ENCODE results near the gene XCR1.
"Not testable (repeated sequence)": the region's sequence is repeated elsewhere in the genome, so short reads cannot be mapped to it uniquely, and the experiment has no call there.

The XCR1 gene

DNA sequence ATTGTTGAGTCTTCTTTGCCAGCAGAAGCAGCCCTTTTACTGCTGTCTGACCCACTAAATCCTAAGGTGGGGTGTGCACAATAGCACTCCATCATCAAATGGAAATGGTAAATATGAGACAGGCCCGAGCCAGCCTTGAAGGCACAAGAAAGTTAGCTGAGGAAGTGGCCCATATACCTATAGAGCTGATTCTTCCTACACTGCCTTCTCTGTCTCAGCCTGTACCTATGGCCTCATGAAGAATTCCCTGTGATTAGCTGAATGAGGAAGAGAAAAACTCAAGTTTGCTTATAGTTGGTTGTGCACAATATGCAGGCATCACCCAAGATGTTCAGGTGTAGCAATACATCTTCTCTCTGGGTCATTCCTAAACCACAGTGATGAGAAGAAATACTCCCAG lies 31.7 kb upstream of the XCR1 start:
- TF ChIP-seq, protein P1, sequence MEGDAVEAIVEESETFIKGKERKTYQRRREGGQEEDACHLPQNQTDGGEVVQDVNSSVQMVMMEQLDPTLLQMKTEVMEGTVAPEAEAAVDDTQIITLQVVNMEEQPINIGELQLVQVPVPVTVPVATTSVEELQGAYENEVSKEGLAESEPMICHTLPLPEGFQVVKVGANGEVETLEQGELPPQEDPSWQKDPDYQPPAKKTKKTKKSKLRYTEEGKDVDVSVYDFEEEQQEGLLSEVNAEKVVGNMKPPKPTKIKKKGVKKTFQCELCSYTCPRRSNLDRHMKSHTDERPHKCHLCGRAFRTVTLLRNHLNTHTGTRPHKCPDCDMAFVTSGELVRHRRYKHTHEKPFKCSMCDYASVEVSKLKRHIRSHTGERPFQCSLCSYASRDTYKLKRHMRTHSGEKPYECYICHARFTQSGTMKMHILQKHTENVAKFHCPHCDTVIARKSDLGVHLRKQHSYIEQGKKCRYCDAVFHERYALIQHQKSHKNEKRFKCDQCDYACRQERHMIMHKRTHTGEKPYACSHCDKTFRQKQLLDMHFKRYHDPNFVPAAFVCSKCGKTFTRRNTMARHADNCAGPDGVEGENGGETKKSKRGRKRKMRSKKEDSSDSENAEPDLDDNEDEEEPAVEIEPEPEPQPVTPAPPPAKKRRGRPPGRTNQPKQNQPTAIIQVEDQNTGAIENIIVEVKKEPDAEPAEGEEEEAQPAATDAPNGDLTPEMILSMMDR (conservative IDR thresholded peaks at IDR 0.05; ENCODE audit: low read length): no peak
- no peak for DNase-seq (ENCODE audit: low read depth)
- H3K4me3 ChIP-seq (ENCODE audit: low read length): no peak overlapping the region

DNA sequence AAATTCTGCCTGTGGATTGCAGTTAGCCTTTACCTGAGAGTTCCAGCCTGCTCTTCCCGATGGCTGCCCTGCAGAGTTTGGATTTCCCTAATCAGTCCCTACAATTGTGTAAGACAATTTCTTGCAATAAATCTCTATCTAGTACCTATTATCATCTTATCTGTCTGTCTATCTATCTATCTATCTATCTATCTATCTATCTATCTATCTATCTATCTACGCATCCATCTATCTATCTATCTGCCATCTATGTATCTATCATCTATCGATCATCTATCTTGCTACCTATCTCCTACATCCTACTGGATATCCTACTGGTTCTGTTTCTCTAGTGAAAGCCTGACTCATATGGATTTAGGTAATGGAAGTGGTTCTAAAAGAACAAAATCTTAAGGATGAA lies 30.4 kb upstream of the XCR1 start:
- H3K4me3 ChIP-seq (ENCODE audit: low read length): no peak overlapping the region
- no peak for DNase-seq (ENCODE audit: low read depth)
- TF ChIP-seq, protein P1 (conservative IDR thresholded peaks at IDR 0.05; ENCODE audit: low read length): no peak

DNA sequence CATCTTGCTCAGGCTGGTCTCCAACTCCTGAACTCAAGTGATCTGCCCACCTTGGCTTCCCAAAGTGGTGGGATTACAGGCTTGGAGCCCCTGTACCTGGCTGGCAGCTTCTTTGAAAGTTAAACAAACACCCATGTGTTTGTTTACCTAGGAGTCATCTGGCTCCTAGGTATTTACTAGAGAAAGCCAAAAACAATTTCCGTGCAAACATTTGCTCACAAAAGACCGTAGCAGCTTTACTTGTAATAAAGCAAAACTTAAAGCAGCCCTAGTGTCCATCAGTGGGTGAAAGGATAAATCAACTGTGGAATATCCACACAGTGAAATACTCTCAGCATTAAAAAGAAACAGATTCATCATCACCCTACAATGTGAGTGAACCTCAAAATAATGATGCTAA lies 29.4 kb upstream of the XCR1 start:
- no peak overlapping the region for H3K4me3 ChIP-seq (ENCODE audit: low read length)
- no peak for DNase-seq (ENCODE audit: low read depth)
- TF ChIP-seq, protein P1 (conservative IDR thresholded peaks at IDR 0.05; ENCODE audit: low read length): no peak

DNA sequence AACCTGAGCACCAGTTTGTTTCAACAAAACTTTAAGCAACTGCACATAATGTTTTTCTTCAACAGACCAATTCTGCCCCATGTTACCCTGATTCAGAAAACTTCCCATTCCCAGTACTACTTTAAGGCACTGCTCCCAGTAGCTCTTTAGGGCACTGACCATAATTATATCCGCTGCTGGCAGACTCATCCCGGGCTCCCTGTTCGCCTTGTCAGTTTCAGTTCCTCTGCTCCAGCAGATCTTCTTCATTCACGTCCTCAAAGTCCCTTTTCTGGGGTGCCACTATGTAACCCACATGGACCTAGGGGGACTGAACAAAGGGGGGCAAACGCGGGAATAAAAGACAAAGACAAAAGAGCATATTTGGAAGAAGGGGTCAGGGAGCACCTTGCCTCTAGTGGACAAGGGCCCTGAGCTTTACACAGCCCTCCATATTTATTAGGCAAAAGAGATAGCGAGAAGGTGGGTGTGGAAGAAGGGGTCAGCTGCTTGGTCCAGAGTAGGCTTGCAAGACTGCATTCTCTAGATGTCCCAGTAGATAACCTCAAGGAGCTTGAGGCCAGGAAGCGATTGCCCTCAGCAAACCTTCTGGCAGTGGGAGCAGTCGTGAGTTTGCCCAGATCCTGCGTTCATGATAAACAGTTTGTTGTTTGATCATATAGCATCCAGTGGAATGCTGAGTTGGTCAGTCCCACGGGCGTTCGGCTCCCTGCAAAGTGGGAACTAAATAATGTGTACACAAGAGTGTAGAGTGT lies 26.7 kb upstream of the XCR1 start:
- H3K4me3 ChIP-seq (ENCODE audit: low read length); DNase-seq (ENCODE audit: low read depth): not testable (repeated sequence)

DNA sequence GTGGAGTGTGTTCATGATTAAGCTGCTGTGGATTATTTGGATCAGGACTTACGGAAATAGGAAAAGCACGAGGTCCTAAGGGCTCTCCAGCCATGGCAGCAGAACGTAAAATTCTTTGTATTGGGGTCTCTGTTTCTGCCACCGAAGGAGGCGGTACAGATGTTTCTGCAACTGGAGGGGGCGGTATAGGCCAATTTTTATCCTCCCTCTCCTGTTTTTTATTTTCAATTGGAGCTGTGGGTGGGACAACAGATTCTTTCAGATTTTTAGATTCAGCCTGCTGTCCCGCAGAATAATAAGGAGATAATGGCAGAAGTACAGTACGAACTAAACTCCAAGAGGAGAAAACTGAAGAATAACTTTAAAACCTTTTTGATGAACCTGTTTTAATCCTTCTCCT lies 26.0 kb upstream of the XCR1 start:
- H3K4me3 ChIP-seq (ENCODE audit: low read length); DNase-seq (ENCODE audit: low read depth): not testable (repeated sequence)

DNA sequence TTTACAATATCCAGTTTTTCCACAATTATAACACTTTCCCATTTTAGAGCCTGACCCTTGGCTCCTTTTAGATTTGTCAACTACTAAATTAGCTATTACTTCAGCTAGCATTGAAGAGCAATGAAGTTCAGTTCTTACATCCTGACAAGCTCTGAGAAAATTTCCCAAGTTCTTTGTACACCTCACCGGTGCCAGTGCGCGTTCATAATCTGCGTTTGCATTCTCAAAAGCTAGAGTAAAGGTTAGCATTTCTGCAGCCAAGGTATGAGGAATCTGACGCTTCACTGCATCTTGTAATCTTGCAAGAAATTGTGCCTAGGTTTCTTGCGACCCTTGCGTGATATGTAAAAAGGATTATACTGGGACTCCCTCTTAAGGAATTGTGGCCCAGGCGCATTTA lies 25.2 kb upstream of the XCR1 start:
- no peak overlapping the region for H3K4me3 ChIP-seq (ENCODE audit: low read length)
- DNase-seq (ENCODE audit: low read depth): no peak
- TF ChIP-seq, protein P1 (conservative IDR thresholded peaks at IDR 0.05; ENCODE audit: low read length): no peak

DNA sequence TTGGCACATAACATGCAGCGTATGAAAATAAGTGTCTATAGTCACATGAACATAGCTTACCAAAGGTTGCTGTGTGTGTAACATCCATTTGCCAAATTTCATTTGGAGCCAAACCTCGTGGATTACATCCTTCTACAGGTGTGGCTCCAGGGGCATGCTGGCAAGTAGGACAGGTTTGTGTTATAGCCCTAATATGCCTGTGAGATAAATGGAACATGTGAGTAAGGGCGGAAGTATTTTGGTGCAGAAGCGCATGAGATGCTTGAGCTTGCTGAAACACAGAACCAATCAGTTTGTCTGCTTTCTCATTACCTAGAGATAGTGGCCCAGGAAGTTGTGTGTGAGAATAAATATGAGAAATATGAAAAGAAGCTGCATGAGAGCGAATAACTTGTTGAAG lies 21.8 kb upstream of the XCR1 start:
- TF ChIP-seq, protein P1 (conservative IDR thresholded peaks at IDR 0.05; ENCODE audit: low read length): no peak
- no peak overlapping the region for H3K4me3 ChIP-seq (ENCODE audit: low read length)
- no peak for DNase-seq (ENCODE audit: low read depth)

DNA sequence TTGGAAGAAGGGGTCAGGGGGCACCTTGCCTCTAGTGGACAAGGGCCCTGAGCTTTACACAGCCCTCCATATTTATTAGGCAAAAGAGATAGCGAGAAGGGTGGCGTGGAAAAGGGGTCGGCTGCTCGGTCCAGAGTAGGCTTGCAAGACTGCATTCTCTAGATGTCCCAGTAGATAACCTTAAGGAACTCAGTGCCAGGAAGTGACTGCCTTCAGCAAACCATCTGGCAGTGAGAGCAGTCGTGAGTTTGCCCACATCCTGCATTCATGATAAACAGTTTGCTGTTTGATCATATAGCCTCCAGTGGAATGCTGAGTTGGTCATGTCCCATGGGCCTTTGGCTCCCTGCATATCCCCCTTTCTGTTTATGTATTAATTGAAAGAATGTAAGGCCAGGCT lies 18.9 kb upstream of the XCR1 start:
- not testable (repeated sequence) for H3K4me3 ChIP-seq (ENCODE audit: low read length); DNase-seq (ENCODE audit: low read depth)

DNA sequence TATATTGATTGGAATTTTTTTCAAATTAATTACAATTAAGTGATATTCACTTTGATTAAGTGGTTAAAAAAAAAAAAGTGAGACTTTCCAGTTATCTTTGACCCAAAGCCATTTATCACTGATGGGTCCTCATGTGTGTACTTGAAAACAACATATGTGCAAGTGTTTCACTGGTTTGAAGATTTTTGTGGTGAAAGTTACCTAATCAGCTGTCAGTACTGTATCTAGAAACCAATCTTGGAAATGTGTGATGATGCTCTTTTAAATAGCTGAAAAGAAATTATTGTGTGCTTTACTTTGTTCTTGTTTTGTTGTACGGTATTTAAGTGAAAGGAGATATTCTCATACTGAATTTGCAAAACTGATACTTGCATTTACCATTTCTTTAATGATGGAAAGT lies 11.6 kb upstream of the XCR1 start:
- no peak overlapping the region for H3K4me3 ChIP-seq (ENCODE audit: low read length)
- TF ChIP-seq, protein P1 (conservative IDR thresholded peaks at IDR 0.05; ENCODE audit: low read length): no peak
- DNase-seq (ENCODE audit: low read depth): no peak

DNA sequence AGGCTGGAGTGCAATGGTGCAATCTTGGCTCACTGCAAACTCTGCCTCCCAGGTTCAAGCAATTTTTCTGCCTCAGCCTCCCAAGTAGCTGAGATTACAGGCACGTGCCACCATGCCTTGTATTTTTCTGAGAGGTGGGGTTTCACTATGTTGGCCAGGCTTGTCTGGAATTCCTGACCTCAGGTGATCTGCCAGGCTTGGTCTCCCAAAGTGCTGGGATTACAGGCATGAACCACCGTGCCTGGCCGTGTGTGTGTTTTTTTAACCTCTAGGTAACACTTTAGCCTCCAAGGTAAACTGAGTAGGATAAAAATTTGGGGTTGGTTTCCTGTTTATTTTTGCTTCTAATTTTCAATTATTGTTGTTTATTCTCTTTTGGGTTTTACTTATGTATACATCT lies 10.8 kb upstream of the XCR1 start:
- H3K4me3 ChIP-seq (ENCODE audit: low read length); DNase-seq (ENCODE audit: low read depth): not testable (repeated sequence)
